ENCODE results near the gene NR0B2. TPM values are rescaled to one million over a fixed set of nuclear protein-coding genes. Genes with fewer than 3 reads are reported as not detected.

Gene NR0B2
- total and polyA plus RNA-seq, 2 of the 13 experiments (the other 11 are each of a cell fraction or from before 2014, with no cell fraction given): 72.5 to 133 TPM

DNA sequence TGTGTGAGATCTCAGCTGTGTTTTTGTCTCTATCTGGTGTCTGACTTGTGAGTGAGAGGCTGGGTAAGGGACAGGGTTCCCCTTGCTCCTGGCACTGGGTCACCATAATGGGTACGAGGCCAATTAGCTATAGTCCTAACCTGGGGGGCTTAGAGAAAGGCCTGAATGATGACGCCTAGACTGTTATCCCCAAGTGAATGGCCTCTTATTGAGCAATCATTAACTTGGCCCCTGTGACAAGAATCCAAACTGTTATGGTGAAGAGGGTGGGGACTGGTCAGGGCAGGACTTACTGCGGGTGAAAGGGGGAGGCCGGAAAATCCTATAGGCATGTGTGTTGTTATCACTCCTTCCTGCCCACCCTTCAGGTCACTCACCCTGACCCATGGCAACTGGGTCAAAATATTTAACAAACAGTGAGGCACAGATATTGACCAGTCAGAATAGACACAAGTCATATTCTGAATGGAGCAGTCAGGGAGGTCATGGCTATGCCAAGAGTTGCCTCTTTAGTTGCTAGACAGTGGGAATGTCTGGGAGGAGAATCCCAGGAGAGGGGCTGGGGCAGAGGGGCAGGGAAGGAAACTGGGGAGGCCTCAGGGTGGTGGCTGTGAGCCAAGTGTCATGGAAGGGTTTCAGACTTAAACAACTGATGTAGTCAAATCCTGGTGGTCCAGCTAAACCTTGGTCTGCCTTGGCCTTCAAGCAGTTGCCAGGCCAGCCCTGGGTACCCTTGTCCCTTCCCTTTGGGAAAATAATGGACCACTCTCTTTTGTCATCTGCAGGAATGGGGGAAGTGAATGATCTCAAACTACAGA lies 3.2 kb downstream of the NR0B2 start (continued):
- TF ChIP-seq ZBTB37 (CRISPR knock-in tag; IDR thresholded peaks at IDR 0.05): peak; percentile 83; the same call in 1 of the 2 replicates
- TF ChIP-seq PHF5A (CRISPR knock-in tag; IDR thresholded peaks at IDR 0.05; ENCODE audit: low read depth, unreplicated experiment): peak; percentile 94
- TF ChIP-seq ZNF776 (CRISPR knock-in tag; IDR thresholded peaks at IDR 0.05): peak; percentile 63; the same call in 1 of the 2 replicates
- TF ChIP-seq ZNF225 (CRISPR knock-in tag; IDR thresholded peaks at IDR 0.05): no peak
- TF ChIP-seq POLR2AphosphoS2 (IDR thresholded peaks at IDR 0.05; ENCODE audit: low read depth, low read length): peak; percentile 61; the same call in 1 of the 2 replicates
- TF ChIP-seq, protein P1, sequence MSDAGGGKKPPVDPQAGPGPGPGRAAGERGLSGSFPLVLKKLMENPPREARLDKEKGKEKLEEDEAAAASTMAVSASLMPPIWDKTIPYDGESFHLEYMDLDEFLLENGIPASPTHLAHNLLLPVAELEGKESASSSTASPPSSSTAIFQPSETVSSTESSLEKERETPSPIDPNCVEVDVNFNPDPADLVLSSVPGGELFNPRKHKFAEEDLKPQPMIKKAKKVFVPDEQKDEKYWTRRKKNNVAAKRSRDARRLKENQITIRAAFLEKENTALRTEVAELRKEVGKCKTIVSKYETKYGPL (CRISPR knock-in tag; IDR thresholded peaks at IDR 0.05): 0 out of 2 replicates have a peak, but pooled peaks have one; percentile 39
- TF ChIP-seq, protein P2, sequence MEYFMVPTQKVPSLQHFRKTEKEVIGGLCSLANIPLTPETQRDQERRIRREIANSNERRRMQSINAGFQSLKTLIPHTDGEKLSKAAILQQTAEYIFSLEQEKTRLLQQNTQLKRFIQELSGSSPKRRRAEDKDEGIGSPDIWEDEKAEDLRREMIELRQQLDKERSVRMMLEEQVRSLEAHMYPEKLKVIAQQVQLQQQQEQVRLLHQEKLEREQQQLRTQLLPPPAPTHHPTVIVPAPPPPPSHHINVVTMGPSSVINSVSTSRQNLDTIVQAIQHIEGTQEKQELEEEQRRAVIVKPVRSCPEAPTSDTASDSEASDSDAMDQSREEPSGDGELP (IDR thresholded peaks at IDR 0.05; ENCODE audit: borderline replicate concordance, low read depth): peak; percentile 63; the same call in 1 of the 2 replicates
- TF ChIP-seq ZNF335 (CRISPR knock-in tag; IDR thresholded peaks at IDR 0.05): no peak
- TF ChIP-seq ZNF138 (CRISPR knock-in tag; IDR thresholded peaks at IDR 0.05; ENCODE audit: low read depth): 0 out of 2 replicates have a peak, but pooled peaks have one; percentile 55
- TF ChIP-seq MAZ (IDR thresholded peaks at IDR 0.05; ENCODE audit: borderline replicate concordance, low read depth, low read length): no peak
- peak; percentile 42; the same call in 1 of the 2 replicates for TF ChIP-seq MAZ (CRISPR knock-in tag; IDR thresholded peaks at IDR 0.05; ENCODE audit: low read depth)
- 0 out of 2 replicates have a peak, but pooled peaks have one; percentile 40 for TF ChIP-seq ZZZ3 (CRISPR knock-in tag; IDR thresholded peaks at IDR 0.05; ENCODE audit: borderline replicate concordance)
- TF ChIP-seq GABPB1 (CRISPR knock-in tag; IDR thresholded peaks at IDR 0.05): peak; percentile 17; the same call in 1 of the 2 replicates
- peak; percentile 95 for TF ChIP-seq TBX2 (CRISPR knock-in tag; IDR thresholded peaks at IDR 0.05; ENCODE audit: borderline replicate concordance)
- no peak for TF ChIP-seq FOXK1 (CRISPR knock-in tag; IDR thresholded peaks at IDR 0.05; ENCODE audit: borderline replicate concordance, low read depth)
- TF ChIP-seq FOXO1 (CRISPR knock-in tag; IDR thresholded peaks at IDR 0.05): peak; percentile 93
- TF ChIP-seq ZBTB3 (CRISPR knock-in tag; IDR thresholded peaks at IDR 0.05; ENCODE audit: borderline replicate concordance, low read depth): peak; percentile 35; the same call in 1 of the 2 replicates
- TF ChIP-seq KLF9 (CRISPR knock-in tag; IDR thresholded peaks at IDR 0.05; ENCODE audit: low read depth): peak; percentile 54; the same call in 1 of the 2 replicates
- TF ChIP-seq ZFP36L2 (CRISPR knock-in tag; IDR thresholded peaks at IDR 0.05): peak; percentile 43; the same call in 1 of the 2 replicates
- peak; percentile 93 for TF ChIP-seq ZNF878 (CRISPR knock-in tag; IDR thresholded peaks at IDR 0.05)
- peak; percentile 49; the same call in 1 of the 2 replicates for TF ChIP-seq ZNF670 (CRISPR knock-in tag; IDR thresholded peaks at IDR 0.05; ENCODE audit: borderline replicate concordance)
- peak; percentile 86 for TF ChIP-seq RFX1 (IDR thresholded peaks at IDR 0.05)
- 0 out of 2 replicates have a peak, but pooled peaks have one; percentile 17 for TF ChIP-seq ZNF7 (CRISPR knock-in tag; IDR thresholded peaks at IDR 0.05)
- TF ChIP-seq RBFOX2 (IDR thresholded peaks at IDR 0.05; ENCODE audit: low read depth, low read length): peak; percentile 26; the same call in 1 of the 2 replicates
- peak; percentile 96 for TF ChIP-seq SKI (IDR thresholded peaks at IDR 0.05; ENCODE audit: partially characterized antibody)
- no peak for TF ChIP-seq ZNF780A (CRISPR knock-in tag; IDR thresholded peaks at IDR 0.05)

Data from HepG2 (cell line).